IPS-18c (cell line): Measurements from ENCODE around the gene EYS.

Experiments
- H3K4me3 ChIP-seq: 2 replicates; pipeline ENCODE4 v1.7.0; 2013; ENCODE audit warnings: low read depth, mild to moderate bottlenecking, low read length, moderate library complexity; ENCODE audit not compliant: insufficient read depth
- H3K9me3 ChIP-seq: one replicate; pipeline ENCODE4 v1.6.1; 2013; ENCODE audit warnings: mild to moderate bottlenecking, low read length, moderate library complexity; ENCODE audit not compliant: control insufficient read depth, insufficient read depth

Gene EYS

DNA sequence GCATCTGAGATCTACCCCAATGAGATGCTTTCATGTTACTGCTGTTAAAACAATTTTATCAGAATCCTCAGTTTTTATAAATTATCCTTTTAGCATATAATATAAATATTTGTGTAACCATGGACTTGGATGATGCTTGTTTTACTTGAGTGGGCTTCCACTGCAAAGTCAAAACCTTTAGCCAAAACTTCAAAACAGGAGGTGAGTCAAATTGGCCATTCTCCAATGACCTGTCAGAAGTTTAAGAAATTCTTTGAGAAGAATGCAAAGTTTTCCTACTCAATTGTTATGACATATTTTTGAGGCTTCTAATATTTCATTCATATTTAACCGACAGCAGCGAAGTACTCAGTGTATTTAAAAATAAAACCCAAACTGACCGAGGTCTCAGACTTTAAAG lies 507.9 kb downstream of the EYS start:
- Histone ChIP-seq H3K9me3 (no peaks in the 10 kb centered on the region), H3K4me3 (no peak overlapping the region)

DNA sequence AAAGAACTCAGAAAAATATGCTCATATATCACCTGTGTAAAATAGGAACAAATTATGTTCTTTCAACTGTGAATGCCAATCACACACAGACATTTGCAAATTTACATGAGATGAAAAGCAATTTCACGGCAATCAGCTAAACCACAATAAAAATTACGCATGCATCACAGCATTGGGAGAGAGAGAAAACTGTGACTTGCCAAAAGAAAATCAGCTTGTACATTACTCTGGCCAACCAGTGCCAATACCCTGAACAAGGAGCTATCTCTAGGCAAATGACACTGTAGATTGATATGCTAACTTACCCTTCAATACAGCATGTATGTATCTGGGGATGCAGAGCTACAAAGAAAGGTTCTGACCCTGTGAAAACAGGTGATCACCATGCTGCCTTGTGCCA lies 515.6 kb downstream of the EYS start:
- Histone ChIP-seq H3K9me3 (no peaks in the 10 kb centered on the region), H3K4me3 (no peak overlapping the region)

DNA sequence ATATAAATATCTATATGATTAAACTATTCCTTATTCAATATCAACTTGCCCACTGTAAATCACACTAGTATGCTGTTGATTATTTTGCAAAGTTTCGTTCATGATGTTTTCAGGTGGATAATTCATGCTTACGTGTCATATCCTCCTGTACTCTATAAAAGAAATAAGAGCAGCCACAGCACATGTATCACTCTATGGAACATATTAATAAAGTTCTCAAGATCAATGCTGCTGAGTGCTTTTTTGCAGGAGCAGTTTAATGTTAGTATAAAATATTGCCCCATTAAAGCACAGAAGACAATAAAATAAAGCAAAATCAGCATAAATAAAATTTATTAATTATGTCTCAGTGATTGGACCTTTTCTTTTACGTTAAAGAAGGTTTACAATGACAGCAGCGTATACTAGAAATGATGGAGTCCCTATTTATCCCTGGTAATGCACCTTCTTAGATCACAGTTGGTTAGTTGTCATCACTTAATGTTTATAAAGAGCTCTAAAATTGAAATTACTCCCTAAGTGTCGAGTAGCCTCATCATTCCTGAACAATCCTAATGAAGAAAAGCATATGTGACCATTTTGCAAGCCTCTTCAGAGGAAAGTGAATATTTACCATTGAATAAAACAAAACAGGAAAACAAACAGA lies 517.7 kb downstream of the EYS start:
- H3K9me3 ChIP-seq, result no peaks in the 10 kb centered on the region
- H3K4me3 ChIP-seq, result no peak overlapping the region

DNA sequence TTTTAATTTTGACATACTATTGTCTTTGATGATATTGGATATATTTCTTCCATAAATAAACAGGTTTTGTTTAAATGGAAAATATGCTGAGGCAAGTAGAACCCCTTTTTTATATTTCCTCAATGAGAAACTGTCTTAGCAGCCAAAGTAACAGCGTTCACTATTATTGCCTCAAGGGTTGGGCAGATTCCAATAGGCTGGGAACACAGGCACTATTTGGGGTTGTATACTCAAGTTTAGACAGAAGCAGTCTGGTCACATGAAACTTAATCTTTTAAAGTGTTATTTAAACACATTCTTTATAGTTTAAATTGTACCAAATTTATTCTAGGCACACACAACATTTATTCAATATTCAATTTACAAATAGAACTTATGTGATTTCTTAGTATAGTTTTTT lies 520.2 kb downstream of the EYS start:
- H3K9me3 ChIP-seq, result no peaks in the 10 kb centered on the region
- no peak overlapping the region for H3K4me3 ChIP-seq

DNA sequence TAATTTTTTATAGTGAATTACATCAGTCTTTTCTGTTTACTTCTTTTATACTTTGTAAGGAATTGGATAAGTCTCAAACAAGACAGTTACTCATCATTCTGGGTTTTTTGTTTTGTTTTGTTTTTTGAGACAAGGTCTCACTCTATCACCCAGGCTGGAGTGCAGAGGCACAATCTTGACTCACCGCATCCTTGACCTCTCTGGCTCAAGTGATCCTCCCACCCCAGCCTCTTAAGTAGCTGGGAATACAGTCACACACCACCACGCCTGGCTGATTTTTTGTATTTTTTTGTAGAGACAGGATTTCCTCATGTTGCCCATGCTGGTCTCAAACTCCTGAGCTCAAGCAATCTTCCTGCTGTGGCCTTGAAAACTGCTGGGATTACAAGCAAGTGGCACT lies 524.3 kb downstream of the EYS start:
- H3K4me3 ChIP-seq, result no peak overlapping the region
- no peaks in the 10 kb centered on the region for H3K9me3 ChIP-seq

DNA sequence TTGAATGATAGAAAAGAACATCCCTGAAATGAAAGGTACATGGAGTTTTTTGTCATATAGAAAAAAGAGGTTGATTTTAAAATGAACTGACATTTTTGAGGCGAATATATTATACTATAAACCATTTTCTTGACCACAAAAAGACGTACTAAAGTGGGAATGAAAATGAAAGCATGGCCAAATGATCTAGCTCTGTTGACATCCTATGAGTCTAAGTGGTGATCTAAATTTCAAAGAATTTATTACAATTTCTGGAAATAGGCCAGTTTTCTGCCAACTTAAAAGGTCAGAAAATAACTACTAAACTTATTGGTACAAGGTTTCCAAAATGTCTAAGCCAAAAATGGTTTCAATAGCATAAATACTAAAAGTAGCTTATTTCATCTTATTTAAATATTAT lies 536.8 kb downstream of the EYS start:
- Histone ChIP-seq H3K4me3 (no peak overlapping the region), H3K9me3 (no peaks in the 10 kb centered on the region)

DNA sequence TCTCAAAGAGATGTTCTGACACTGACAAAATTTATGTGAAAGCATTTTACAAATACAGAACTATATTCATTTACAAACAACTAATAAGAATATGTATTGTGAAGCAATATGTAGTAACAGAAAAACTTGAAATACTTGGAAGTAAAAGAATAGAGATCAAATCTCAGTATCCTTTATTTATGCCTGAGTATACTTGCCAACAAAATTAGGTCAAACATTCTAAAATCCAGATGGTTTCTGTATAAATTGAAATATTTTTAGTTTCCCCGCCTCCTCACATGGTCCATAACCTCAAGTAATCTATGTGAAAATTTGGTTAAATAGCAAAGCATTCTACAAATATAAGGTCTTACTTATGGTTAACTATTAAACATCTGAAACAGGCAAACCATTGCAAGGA lies 545.4 kb downstream of the EYS start:
- Histone ChIP-seq H3K9me3 (no peaks in the 10 kb centered on the region), H3K4me3 (no peak overlapping the region)

DNA sequence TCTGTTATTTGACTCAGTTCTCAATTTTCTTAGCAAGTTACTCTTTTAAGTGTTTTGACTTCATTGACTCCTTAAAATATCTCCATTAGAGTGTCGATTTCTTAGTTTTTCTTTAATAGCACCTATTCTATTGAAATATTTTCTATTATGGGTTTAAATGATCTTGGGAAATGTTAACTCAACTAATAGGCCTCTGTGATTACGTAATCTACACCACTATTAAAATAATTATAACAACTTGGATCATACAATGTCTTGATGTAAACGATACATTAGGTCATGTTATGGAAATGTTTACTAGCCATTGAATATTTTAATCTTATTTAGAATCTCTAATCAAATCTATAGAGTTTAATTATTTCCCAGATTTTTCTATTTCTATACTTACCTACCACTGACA lies 550.0 kb downstream of the EYS start:
- Histone ChIP-seq H3K9me3 (no peaks in the 10 kb centered on the region), H3K4me3 (no peak overlapping the region)

DNA sequence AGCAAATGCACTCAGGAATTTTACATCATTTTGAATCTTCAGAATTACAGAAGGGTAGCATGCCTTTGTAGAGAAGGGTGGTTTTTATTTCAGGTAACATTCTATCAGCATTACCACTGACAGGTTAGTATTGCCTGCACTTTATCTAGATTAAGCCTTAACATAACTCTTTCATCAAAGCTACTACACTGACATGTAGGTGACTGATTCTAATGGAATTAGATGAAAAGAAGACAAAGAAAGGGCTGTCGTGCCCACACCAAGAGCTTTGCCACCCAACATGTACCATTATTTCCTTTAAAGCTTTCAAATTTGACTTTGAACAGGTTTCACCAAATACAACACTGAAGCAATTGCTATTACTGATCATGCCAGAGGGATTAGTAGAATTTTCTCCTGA lies 551.9 kb downstream of the EYS start:
- Histone ChIP-seq H3K9me3 (no peaks in the 10 kb centered on the region), H3K4me3 (no peak overlapping the region)

DNA sequence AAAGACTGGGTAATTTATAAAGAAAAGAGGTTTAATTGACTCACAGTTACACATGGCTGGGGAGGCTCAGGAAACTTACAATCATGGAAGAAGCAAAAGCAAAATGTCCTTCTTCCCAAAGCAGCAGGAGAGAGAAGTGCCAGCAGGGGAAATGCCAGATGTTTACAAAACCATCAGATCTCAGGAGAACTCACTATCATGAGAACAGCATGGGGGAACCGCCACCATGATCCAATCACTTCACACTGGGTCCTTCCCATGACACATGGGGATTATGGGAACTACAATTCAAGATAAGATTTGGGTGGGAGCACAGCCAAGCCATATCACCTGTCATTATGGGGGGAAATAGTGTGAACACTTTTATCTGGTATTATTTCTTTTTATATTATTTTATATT lies 557.2 kb downstream of the EYS start:
- no peaks in the 10 kb centered on the region for H3K9me3 ChIP-seq
- no peak overlapping the region for H3K4me3 ChIP-seq

DNA sequence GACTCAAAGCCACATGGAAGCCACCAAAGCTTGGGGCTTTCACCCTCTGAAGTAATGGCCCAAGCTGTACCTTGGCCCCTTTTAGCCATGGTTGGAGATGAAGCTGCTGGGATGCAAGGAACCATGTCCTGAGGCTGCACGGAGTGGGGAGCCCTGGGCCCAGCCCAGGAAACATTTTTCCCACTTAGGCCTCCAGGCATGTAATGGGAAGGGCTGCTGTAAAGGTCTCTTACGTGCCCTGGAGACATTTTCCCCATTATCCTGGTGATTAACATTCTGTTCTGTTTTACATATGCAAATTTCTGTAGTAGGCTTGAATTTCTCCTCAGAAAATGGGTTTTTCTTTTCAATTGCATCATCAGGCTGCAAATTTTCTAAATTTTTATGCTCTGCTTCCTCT lies 558.2 kb downstream of the EYS start:
- 0 out of 2 replicates have a peak overlapping the region, but pooled peaks have one; percentile 6 for H3K4me3 ChIP-seq
- H3K9me3 ChIP-seq, result no peaks in the 10 kb centered on the region

DNA sequence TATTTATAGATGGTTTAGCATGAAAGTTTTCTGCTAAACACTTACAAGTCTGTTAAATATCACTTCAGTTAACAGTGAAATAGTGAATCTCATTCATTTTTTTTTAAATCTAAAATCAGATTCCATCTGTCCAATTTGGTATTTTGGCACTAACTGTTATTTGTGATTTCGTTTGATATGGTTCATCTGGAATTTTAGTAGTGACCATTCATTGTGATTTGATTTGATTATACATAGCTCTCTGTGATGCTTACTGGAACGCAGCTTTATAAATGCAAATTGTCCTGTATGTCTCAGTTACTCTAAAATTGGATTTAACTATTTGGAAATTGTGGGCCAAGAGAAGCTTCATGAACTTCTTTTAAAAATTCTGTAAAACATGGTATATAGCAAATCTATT lies 571.5 kb downstream of the EYS start:
- no peaks in the 10 kb centered on the region for H3K9me3 ChIP-seq
- no peak overlapping the region for H3K4me3 ChIP-seq

DNA sequence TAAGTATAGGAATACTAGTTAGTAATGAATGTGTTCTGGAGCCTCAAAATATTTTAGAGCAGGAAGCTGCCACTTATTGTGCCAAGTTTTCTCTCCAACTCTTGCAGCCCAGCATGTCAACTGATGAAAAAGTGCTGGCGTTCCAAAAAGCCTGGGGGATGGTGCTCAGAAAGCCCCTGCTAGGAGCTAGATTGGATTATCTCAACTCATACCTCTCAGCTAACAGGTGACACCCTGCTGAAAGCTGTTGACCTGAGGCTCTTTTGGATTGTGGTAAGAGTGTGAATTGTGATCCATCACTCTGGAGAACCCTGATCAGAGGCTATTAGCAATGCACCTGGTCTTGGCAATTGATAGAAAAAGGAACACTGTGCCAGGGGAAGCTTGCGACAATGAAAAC lies 580.4 kb downstream of the EYS start:
- Histone ChIP-seq H3K9me3 (no peaks in the 10 kb centered on the region), H3K4me3 (no peak overlapping the region)

DNA sequence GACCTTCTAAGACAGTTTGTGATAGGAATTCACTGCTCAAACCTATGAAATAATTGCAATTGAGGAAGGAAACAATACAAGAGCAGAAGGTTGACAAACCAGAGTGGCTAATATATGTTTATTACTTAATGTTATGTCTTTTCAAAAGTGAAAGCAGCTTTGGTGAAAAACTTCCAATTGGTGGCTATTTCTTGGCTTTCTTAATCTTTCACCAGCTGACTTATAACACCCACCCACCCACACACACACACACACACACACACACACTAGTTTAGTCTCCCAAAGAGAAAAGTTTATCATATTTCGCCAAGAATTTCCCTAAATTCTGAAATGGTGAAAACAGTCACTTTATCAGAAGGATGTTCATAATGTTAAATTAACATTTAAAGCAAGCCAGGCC lies 583.5 kb downstream of the EYS start:
- no peaks in the 10 kb centered on the region for H3K9me3 ChIP-seq
- H3K4me3 ChIP-seq, result no peak overlapping the region

DNA sequence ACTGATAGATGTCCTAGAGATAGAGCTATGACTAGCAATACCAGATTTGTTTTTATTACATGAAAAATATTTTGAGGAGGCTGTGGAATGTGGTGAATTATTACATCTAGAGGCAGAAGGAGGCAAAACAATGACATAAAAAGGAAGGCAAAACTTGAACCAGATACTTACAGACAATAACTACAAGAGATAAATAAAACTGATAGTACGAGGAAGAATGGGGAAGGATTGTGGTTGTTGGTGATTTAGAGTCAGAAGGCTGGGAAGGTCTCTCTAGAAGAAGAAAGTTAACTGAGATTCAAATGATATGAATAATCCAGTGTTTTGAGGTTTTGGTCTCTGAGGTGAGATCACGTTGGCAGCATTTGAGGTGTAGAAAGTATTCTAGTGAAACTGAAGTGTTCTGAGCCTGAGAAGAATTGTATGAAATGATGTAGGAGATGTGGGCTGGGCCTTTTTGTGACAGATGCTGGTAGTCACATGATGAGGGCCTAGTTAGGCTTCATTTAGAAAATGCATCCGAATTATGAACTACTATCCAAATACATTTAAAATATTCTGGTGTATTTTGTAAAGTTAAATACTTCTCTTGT lies 589.1 kb downstream of the EYS start:
- Histone ChIP-seq H3K9me3 (no peaks in the 10 kb centered on the region), H3K4me3 (no peak overlapping the region)

DNA sequence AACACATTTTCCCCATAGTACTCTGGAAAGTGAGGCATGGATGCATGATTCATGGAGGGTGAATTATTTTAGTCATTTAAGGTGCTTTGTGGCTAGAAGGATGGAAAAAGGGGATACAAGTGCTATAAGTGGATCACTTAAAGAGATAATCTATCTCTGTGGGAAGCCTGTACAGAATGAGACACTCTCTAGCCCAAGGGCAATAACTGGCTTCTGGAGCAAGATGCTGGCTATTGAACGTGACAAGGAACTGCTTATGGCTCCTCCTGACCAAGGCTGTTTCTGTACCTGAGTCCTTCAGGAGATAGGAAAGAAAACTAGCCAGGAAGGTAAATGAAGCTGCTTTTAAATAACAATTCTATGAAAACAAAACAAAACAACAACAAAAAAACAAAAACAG lies 590.7 kb downstream of the EYS start:
- Histone ChIP-seq H3K4me3 (no peak overlapping the region), H3K9me3 (no peaks in the 10 kb centered on the region)

DNA sequence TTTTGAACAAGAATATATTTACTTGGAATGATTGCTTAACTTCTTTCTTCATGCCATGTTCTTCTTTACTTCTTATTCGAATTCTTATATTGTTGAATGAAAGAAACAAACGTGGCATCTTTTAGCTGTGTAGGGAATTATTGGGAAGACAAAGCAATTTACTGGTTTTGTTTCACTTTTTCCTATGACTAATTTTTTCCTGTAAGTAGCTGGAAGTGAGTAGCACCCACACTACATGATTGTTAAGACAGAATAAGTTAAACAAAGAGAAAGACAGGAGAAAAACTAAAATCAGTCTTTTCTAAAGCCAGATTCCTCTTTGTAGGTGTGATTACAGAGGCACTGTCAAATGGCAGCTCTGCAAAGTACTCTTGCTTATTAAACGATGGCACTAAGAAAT lies 593.4 kb downstream of the EYS start:
- no peaks in the 10 kb centered on the region for H3K9me3 ChIP-seq
- H3K4me3 ChIP-seq, result no peak overlapping the region

DNA sequence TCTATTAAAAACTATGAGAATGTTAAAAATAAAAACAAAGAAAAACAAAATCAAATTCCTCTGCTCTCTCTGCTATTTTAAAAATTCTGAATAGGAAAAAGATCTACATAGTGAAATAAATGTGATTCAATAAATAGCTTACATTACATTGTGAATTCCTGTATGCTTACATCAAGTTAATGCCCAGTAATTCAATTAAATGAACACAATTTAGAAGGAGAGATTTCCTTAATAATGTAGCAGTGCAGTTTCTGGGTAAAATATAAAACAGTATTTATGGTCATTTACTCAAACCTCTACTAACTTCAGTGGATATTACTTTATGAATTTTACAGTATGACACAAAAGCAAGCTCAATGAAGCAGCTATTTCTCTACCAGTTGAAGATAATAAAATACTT lies 594.6 kb downstream of the EYS start:
- Histone ChIP-seq H3K4me3 (no peak overlapping the region), H3K9me3 (no peaks in the 10 kb centered on the region)

DNA sequence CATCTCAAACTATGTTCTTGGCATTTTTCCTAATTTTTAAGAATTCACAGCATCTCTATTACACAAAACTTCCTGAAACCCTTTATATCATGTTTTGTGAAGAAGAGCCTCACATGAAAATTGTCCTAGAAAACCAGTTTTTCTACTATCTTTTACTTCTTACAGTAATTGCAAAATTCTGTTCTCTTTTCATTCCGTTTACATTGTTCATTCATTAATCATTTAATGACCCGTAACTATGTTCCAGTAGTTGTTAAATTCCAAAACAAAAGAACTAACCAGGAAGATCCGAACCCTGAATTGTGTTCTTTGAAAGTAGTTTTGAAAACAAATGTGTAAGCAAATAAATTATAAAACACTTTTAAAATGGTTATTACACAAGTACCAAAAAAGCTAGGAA lies 597.0 kb downstream of the EYS start:
- Histone ChIP-seq H3K9me3 (no peaks in the 10 kb centered on the region), H3K4me3 (no peak overlapping the region)
